GM12878 (cell line): ENCODE measurements around the gene FBLN5.

Experiments used
- ASH2L ChIP-seq: fragments of 300-600, 200-600 bp; sonication (generic); IDR thresholded peaks from 2 replicates; pipeline ENCODE4 v1.6.1; 2017; ENCODE audit warnings: low read depth, mild to moderate bottlenecking, borderline replicate concordance
- CBFB ChIP-seq: IDR thresholded peaks from 2 replicates; pipeline ENCODE4 v1.6.1; 2016; ENCODE audit warnings: antibody characterized with exemption, low read depth
- CTCF ChIP-seq, 3 experiments: IDR thresholded peaks in 2 of 3; conservative IDR thresholded peaks in 1 of 3; 2 replicates each; pipeline ENCODE4 v1.5.1; 2011; ENCODE audit warnings: low read depth in 3 of 3, low read length in 3 of 3, mild to moderate bottlenecking in 3 of 3, control low read depth in 2 of 3, moderate library complexity in 2 of 3, inconsistent platforms in 1 of 3, mixed read lengths in 1 of 3; ENCODE audit not compliant: control insufficient read depth in 2 of 3, insufficient read depth in 1 of 3; ENCODE audit errors: extremely low read depth in 1 of 3
- EED ChIP-seq: sonication (generic); IDR thresholded peaks from 2 replicates; pipeline ENCODE4 v1.6.1; 2016; ENCODE audit warnings: antibody characterized with exemption, low read depth
- EZH2 ChIP-seq: IDR thresholded peaks from 2 replicates; pipeline ENCODE4 v1.6.1; 2012; ENCODE audit warnings: low read depth, mild to moderate bottlenecking, control low read depth, inconsistent platforms, low read length, borderline replicate concordance; ENCODE audit not compliant: control insufficient read depth
- FOS ChIP-seq: IDR thresholded peaks from 3 replicates; pipeline ENCODE4 v1.6.1; 2011; ENCODE audit warnings: borderline replicate concordance; ENCODE audit not compliant: insufficient read length; ENCODE audit errors: extremely low read depth
- MEF2A ChIP-seq: IDR thresholded peaks from 2 replicates; pipeline ENCODE4 v1.6.1; 2011; ENCODE audit warnings: low read depth, mild to moderate bottlenecking, low read length, moderate library complexity; ENCODE audit not compliant: insufficient read depth
- NFIC ChIP-seq: IDR thresholded peaks from 2 replicates; pipeline ENCODE4 v1.6.1; 2012; ENCODE audit warnings: low read depth, mild to moderate bottlenecking, inconsistent platforms, low read length, moderate library complexity
- PKNOX1 ChIP-seq: fragments of 450-650 bp; IDR thresholded peaks from 2 replicates; pipeline ENCODE4 v1.6.1; 2016; ENCODE audit warnings: mild to moderate bottlenecking
- POLR2A ChIP-seq: IDR thresholded peaks from 2 replicates; pipeline ENCODE4 v1.6.1; 2011; ENCODE audit warnings: low read depth, mild to moderate bottlenecking, low read length
- RFX5 ChIP-seq: IDR thresholded peaks from 2 replicates; pipeline ENCODE4 v1.6.1; 2011; ENCODE audit warnings: low read depth, low read length, improper control_type of control experiment
- TARDBP ChIP-seq: IDR thresholded peaks from 2 replicates; pipeline ENCODE4 v1.6.1; 2016; ENCODE audit warnings: borderline replicate concordance
- TCF3 ChIP-seq: IDR thresholded peaks from 2 replicates; pipeline ENCODE4 v1.6.1; 2012; ENCODE audit warnings: low read depth, mild to moderate bottlenecking, low read length, borderline replicate concordance; ENCODE audit not compliant: insufficient read depth
- USF2 ChIP-seq: IDR thresholded peaks from 2 replicates; pipeline ENCODE4 v1.6.1; 2011; ENCODE audit warnings: low read depth, low read length, improper control_type of control experiment, borderline replicate concordance

- TF ChIP-seq CTCF (IDR thresholded peaks at IDR 0.05 in 2 of 3, conservative IDR thresholded peaks at IDR 0.05 in 1 of 3; ENCODE audit: control insufficient read depth in 2 of 3, extremely low read depth in 1 of 3, insufficient read depth in 1 of 3, low read depth in 3 of 3, low read length in 3 of 3), result no peak
- no peak for TF ChIP-seq POLR2A
- TF ChIP-seq NFIC, result no peak
- no peak for TF ChIP-seq CBFB
- TF ChIP-seq TCF3, result no peak
- TF ChIP-seq ASH2L, result no peak
- TF ChIP-seq MEF2A, result no peak
- TF ChIP-seq RFX5, result no peak
- TF ChIP-seq TARDBP, result no peak
- TF ChIP-seq USF2, result no peak
- no peak for TF ChIP-seq EZH2
- TF ChIP-seq PKNOX1, result no peak
- no peak for TF ChIP-seq FOS
- TF ChIP-seq EED, result no peak
These were observed 85.1 kb downstream of the FBLN5 start for GRCh38 chr14:91862417-91862816.
